Measurements from ENCODE around the gene KIF21B. TPM values are rescaled to one million over a fixed set of nuclear protein-coding genes. Genes with fewer than 3 reads are reported as not detected.

The KIF21B gene
- total and polyA plus RNA-seq, 9 of the 15 experiments (the other 6 are each of a cell fraction or from before 2014, with no cell fraction given), result 0.46 to 13.4 (median 5.9) TPM

GRCh38 chr1:200979574-200980451, 43.7 kb downstream of the KIF21B start:
- no peak overlapping the region for H3K27ac ChIP-seq (ENCODE audit: extremely low read depth, low read depth, low read length)
- ChIA-PET POLR2A (interaction anchor here (0.6 to 1.2 kb wide), 4 partner anchors 18 to 381 kb away, joined by 3 to 4 read pairs (median 4); no protein-coding TSS in a partner anchor), CTCF (ENCODE audit: low intra/inter-chr PET ratio) (interaction anchor here (0.7 to 3.2 kb wide), 4 partner anchors 9 to 139 kb away, joined by 3 to 15 read pairs (median 4); no protein-coding TSS in a partner anchor)
- H4K20me1 ChIP-seq (replicated peaks; ENCODE audit: control insufficient read depth, insufficient read depth, low read length), result no peaks in the 10 kb centered on the region
- no peaks in the 10 kb centered on the region for H3K79me2 ChIP-seq (ENCODE audit: control insufficient read depth, insufficient read depth, low read length)
- no peaks in the 10 kb centered on the region for H3K9me1 ChIP-seq (ENCODE audit: control insufficient read depth, insufficient read depth, low read length)
- no peak overlapping the region for H3K9ac ChIP-seq (ENCODE audit: insufficient read depth in 1 of 2, low read depth in 2 of 2, low read length in 2 of 2)
- ATAC-seq, result peak; percentile 98
- no peaks in the 10 kb centered on the region for H3K27me3 ChIP-seq (ENCODE audit: control insufficient read depth in 2 of 2, insufficient read depth in 2 of 2, low read length in 2 of 2)
- in situ Hi-C loops (cut with MboI), result loop anchor here (5.0 kb wide), 1 partner anchor 62 kb away; no protein-coding TSS in a partner anchor
- peak; percentile 94 for FAIRE-seq
- BruUV-seq (replicated peaks), result no TSS peak
- no peaks in the 10 kb centered on the region; the same call in 2 of the 3 replicates for H3K36me3 ChIP-seq (ENCODE audit: control insufficient read depth, insufficient read depth, low read length)
- no peak overlapping the region for H2AFZ ChIP-seq (ENCODE audit: low read depth, low read length)
- H3K4me1 ChIP-seq (replicated peaks in 1 of 2; ENCODE audit: control insufficient read depth in 2 of 2, insufficient read depth in 2 of 2, low read length in 2 of 2), result peaks cover 0 to 4% of the 10 kb centered on the region in 2 experiments; a peak in 1 of 5 replicates
- 46% methylated on average over 13 of the region's 13 CpGs for WGBS (ENCODE audit: insufficient coverage, low coverage, missing lambda C conversion rate)
- H3K4me2 ChIP-seq (ENCODE audit: insufficient read depth, low read length), result no peak overlapping the region
- no peaks in the 10 kb centered on the region for H3K9me3 ChIP-seq (replicated peaks; ENCODE audit: control insufficient read depth, insufficient read depth, low read depth, low read length)
- DNase-seq (ENCODE audit: extremely low read depth in 1 of 4, low spot score in 3 of 4), result peak; percentile 83 to 95 (median 92)
- intact Hi-C loops (cut with micrococcal nuclease), result loop anchor here (1.0 to 10.0 kb wide), 2 partner anchors 63 to 245 kb away; no protein-coding TSS in a partner anchor
- H3K4me3 ChIP-seq, result no peak overlapping the region
- TF ChIP-seq SPI1 (IDR thresholded peaks at IDR 0.05; ENCODE audit: borderline replicate concordance, low read depth, low read length), result 0 out of 2 replicates have a peak, but pooled peaks have one; percentile 47
- 0 out of 2 replicates have a peak, but pooled peaks have one; percentile 45 for TF ChIP-seq HCFC1 (IDR thresholded peaks at IDR 0.05; ENCODE audit: low read depth, low read length)
- peak in 1 of 2 experiments; percentile 50; a peak in 1 of 4 replicates for TF ChIP-seq ZMIZ1 (IDR thresholded peaks at IDR 0.05; ENCODE audit: low read depth in 2 of 2, low read length in 2 of 2)
- TF ChIP-seq XRCC5 (IDR thresholded peaks at IDR 0.05; ENCODE audit: low read depth, low read length), result peak; percentile 60; the same call in 1 of the 2 replicates
- TF ChIP-seq POLR2B (IDR thresholded peaks at IDR 0.05; ENCODE audit: low read depth, partially characterized antibody), result no peak
- peak; percentile 53; the same call in 1 of the 2 replicates for TF ChIP-seq ZNF24 (IDR thresholded peaks at IDR 0.05)
- no peak for TF ChIP-seq ZNF778 (CRISPR knock-in tag; IDR thresholded peaks at IDR 0.05)
- 0 out of 2 replicates have a peak, but pooled peaks have one; percentile 48 for TF ChIP-seq JUN (IDR thresholded peaks at IDR 0.05; ENCODE audit: borderline replicate concordance, low read depth, low read length)
- TF ChIP-seq JUN (CRISPR knock-in tag; IDR thresholded peaks at IDR 0.05; ENCODE audit: borderline replicate concordance), result no peak
- 0 out of 2 replicates have a peak, but pooled peaks have one; percentile 35 for TF ChIP-seq ZEB2 (IDR thresholded peaks at IDR 0.05)
- TF ChIP-seq, protein P1, sequence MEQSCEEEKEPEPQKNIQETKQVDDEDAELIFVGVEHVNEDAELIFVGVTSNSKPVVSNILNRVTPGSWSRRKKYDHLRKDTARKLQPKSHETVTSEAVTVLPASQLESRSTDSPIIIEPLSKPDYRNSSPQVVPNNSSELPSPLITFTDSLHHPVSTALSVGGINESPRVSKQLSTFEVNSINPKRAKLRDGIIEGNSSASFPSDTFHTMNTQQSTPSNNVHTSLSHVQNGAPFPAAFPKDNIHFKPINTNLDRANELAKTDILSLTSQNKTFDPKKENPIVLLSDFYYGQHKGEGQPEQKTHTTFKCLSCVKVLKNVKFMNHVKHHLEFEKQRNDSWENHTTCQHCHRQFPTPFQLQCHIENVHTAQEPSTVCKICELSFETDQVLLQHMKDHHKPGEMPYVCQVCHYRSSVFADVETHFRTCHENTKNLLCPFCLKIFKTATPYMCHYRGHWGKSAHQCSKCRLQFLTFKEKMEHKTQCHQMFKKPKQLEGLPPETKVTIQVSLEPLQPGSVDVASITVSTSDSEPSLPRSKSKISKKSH (CRISPR knock-in tag; IDR thresholded peaks at IDR 0.05), result 0 out of 2 replicates have a peak, but pooled peaks have one; percentile 46
- peak; percentile 91; the same call in 1 of the 2 replicates for TF ChIP-seq TRIM28 (IDR thresholded peaks at IDR 0.05)
- TF ChIP-seq DEAF1 (CRISPR knock-in tag; IDR thresholded peaks at IDR 0.05), result peak; percentile 76
- TF ChIP-seq FOXJ2 (tag; IDR thresholded peaks at IDR 0.05), result no peak
